ENCODE measurements around the gene SEMA6A.

DNA sequence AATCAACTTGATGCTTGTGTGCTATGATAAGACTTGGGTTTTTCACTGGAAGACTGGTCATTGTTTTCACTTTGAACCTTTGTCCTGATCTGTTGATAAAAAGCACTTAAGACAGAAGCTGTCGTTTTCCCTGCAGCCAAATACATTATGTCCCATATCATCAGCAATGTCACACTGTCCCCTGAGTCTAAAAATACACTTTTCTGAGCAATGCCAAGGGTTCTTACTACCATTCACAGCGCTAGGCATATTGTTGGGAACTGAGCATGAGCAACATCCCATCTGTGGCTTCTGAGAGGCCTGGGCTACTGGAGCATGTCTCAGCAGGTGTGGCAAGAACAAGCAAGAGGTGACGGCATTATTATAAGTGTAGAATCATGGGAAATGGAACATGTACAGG is 81.8 kb downstream of the SEMA6A start:
- no peak for TF ChIP-seq SUPT20H (IDR thresholded peaks at IDR 0.05; ENCODE audit: borderline replicate concordance, control insufficient read depth, low read depth, low read length)
- no peak for TF ChIP-seq CTCF (IDR thresholded peaks at IDR 0.05 in 2 of 3, conservative IDR thresholded peaks at IDR 0.05 in 1 of 3; ENCODE audit: control insufficient read depth in 2 of 3, extremely low read depth in 1 of 3, insufficient read depth in 1 of 3, low read depth in 3 of 3, low read length in 3 of 3)
- TF ChIP-seq, protein P1, sequence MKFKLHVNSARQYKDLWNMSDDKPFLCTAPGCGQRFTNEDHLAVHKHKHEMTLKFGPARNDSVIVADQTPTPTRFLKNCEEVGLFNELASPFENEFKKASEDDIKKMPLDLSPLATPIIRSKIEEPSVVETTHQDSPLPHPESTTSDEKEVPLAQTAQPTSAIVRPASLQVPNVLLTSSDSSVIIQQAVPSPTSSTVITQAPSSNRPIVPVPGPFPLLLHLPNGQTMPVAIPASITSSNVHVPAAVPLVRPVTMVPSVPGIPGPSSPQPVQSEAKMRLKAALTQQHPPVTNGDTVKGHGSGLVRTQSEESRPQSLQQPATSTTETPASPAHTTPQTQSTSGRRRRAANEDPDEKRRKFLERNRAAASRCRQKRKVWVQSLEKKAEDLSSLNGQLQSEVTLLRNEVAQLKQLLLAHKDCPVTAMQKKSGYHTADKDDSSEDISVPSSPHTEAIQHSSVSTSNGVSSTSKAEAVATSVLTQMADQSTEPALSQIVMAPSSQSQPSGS (IDR thresholded peaks at IDR 0.05; ENCODE audit: low read length): no peak
- no peak for TF ChIP-seq TARDBP (IDR thresholded peaks at IDR 0.05; ENCODE audit: borderline replicate concordance)
- TF ChIP-seq NRF1 (conservative IDR thresholded peaks at IDR 0.05; ENCODE audit: low read depth, low read length): no peak
- no peak for TF ChIP-seq HDGF (IDR thresholded peaks at IDR 0.05)
- TF ChIP-seq YY1 (IDR thresholded peaks at IDR 0.05; ENCODE audit: low read depth, low read length): no peak
- no peak for TF ChIP-seq HSF1 (IDR thresholded peaks at IDR 0.05; ENCODE audit: low read depth, low read length)
- TF ChIP-seq POLR2A (IDR thresholded peaks at IDR 0.05; ENCODE audit: low read depth, low read length): no peak
- no peak for TF ChIP-seq POU2F2 (IDR thresholded peaks at IDR 0.05; ENCODE audit: borderline replicate concordance, low read depth, low read length)
- TF ChIP-seq SUZ12 (IDR thresholded peaks at IDR 0.05; ENCODE audit: unreplicated experiment): no peak
- TF ChIP-seq KDM1A (IDR thresholded peaks at IDR 0.05; ENCODE audit: borderline replicate concordance): no peak
